Left lung (tissue), 10 donors: Measurements from ENCODE around the gene HNRNPLL. TPM values are rescaled to one million over a fixed set of nuclear protein-coding genes. Genes with fewer than 3 reads are reported as not detected.

Source experiments
- ATAC-seq: fragments of 200-7000 bp; cut with Tn5 transposase; one replicate; pipeline ENCODE4 v1.9.1; 2020; ENCODE audit warnings: moderate library complexity
- DNase-seq, 4 donors: peaks; one replicate each; pipeline ENCODE4 v3.0.0-alpha.2; 2013 to 2020
- H3K27ac ChIP-seq, 2 donors: fragments of 200-600 bp; sonication (generic) in 1 of 2; one replicate each; pipeline versions ENCODE4 v1.5.0 to v1.8.0; 2020 to 2021
- H3K27me3 ChIP-seq, 2 donors: fragments of 200-600 bp; sonication (generic) in 1 of 2; one replicate each; pipeline versions ENCODE4 v1.5.0 to v1.8.0; 2020 to 2021
- H3K36me3 ChIP-seq, 2 donors: fragments of 200-600 bp; sonication (generic) in 1 of 2; one replicate each; pipeline versions ENCODE4 v1.5.0 to v1.8.0; 2020 to 2021
- H3K4me1 ChIP-seq, 2 donors: fragments of 200-600 bp; one replicate each; pipeline ENCODE4 v1.8.0; 2021
- H3K4me3 ChIP-seq, 2 donors: fragments of 200-600 bp; sonication (generic) in 1 of 2; one replicate each; pipeline versions ENCODE4 v1.5.0 to v1.8.0; 2020 to 2021; ENCODE audit warnings: mild to moderate bottlenecking in 1 of 2
- H3K9me3 ChIP-seq, 2 donors: fragments of 200-600 bp; sonication (generic) in 1 of 2; one replicate each; pipeline versions ENCODE4 v1.5.0 to v1.8.0; 2020 to 2021
- intact Hi-C, 2 donors: fragments of 100-400 bp; cut with DNase I; formaldehyde crosslinking; loops; one replicate each; pipeline versions ENCODE4 v1.11.2 to v1.14.2; 2022
- polyA plus RNA-seq, 6 donors: library from polyadenylated mRNA; unstranded; fragments of 120-200 nt; gene quantifications; one replicate each; pipeline ENCODE4 v1.2.1, GENCODE V29; 2013; ENCODE audit not compliant: insufficient read length in 6 of 6
- total RNA-seq, 2 donors: library from RNA; stranded (reverse); fragmentation: NEBNext Ultra II Directional; extraction: Animal tissue kit (Norgen Biotek cat#: 25700); gene quantifications; one replicate each; pipeline ENCODE4 v1.2.1, GENCODE V29; 2021
- TF ChIP-seq, protein P1 (sequence below), 2 donors: fragments of 200-600 bp; sonication (generic) in 1 of 2; IDR thresholded peaks; one replicate each; pipeline versions ENCODE4 v1.5.0 to v1.8.0; 2021; ENCODE audit warnings: antibody characterized with exemption in 2 of 2
- donor health status: DM: no; HTN: yes; CAD: no.
- donor health status: DM: no; HTN: no; CAD: no.

Gene HNRNPLL
- total and polyA plus RNA-seq, 8 donors, result 44.2 to 102 (median 75.4) TPM

DNA sequence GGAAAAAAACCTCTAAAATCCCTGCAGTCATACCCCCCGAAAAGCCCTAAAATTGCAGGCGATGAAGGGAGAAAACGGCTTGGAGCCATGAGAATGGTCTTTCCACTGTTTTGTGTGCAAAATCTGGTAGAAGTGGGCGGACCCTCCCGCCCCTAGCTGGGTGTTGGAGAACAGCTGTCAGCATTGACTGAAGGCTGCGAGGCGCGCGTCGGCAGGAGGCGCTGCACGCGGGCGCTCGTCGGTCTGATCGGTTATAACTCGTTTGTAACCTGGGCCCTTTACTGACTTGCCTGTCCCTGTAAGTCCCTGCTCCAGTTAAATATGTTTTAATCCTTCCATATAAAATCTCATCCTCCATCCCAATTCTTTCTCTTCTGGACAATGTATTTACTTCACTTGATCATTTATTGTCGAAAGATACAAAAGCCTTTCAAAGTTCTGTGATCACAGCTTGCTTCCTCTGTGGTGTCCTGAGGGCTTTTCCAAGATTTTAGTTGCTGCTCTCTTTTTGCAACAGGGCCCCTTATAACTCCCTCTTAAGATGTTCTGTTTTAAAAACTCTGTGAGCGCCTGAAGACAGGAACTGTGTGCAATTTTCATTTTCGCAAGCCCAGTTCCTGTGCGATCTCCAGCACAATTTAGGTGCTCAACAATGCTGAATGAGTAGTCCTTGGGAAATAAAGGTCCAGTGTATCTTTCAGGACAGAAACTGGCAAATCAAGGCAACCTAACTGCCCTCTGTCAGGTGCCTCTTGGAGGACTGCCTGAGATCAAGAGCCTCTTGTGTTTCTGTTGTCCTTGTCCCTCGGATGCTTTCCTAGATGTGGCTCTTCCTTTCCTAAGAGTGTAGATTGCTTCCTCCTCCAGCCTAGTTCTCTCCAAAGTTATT lies 918 bp upstream of the HNRNPLL start:
- H3K27ac ChIP-seq, result peak overlapping the region; percentile 97 to 98
- H3K27me3 ChIP-seq, result no peaks in the 10 kb centered on the region
- peak overlapping the region; percentile 62 to 84 for H3K4me3 ChIP-seq
- peaks cover 17 to 39% of the 10 kb centered on the region in 2 donors for H3K4me1 ChIP-seq
- TF ChIP-seq, protein P1, sequence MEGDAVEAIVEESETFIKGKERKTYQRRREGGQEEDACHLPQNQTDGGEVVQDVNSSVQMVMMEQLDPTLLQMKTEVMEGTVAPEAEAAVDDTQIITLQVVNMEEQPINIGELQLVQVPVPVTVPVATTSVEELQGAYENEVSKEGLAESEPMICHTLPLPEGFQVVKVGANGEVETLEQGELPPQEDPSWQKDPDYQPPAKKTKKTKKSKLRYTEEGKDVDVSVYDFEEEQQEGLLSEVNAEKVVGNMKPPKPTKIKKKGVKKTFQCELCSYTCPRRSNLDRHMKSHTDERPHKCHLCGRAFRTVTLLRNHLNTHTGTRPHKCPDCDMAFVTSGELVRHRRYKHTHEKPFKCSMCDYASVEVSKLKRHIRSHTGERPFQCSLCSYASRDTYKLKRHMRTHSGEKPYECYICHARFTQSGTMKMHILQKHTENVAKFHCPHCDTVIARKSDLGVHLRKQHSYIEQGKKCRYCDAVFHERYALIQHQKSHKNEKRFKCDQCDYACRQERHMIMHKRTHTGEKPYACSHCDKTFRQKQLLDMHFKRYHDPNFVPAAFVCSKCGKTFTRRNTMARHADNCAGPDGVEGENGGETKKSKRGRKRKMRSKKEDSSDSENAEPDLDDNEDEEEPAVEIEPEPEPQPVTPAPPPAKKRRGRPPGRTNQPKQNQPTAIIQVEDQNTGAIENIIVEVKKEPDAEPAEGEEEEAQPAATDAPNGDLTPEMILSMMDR (IDR thresholded peaks at IDR 0.05), result peak; percentile 74 to 80
- intact Hi-C loops, result loop anchor here in 1 of 2 donors (10.0 kb wide), 1 partner anchor 61 kb away; the partner anchor contains the start of gene GALM
- DNase-seq, result peak; percentile 66 to 95 (median 86)
- peak; percentile 82 for ATAC-seq
- H3K9me3 ChIP-seq, result no peaks in the 10 kb centered on the region
- H3K36me3 ChIP-seq, result no peaks in the 10 kb centered on the region

GRCh38 chr2:38602136-38602731 lies 494 bp downstream of the HNRNPLL start:
- intact Hi-C loops, result loop anchor here in 1 of 2 donors (10.0 kb wide), 1 partner anchor 63 kb away; the partner anchor contains the start of gene GALM
- Histone ChIP-seq H3K27me3 (no peaks in the 10 kb centered on the region), H3K4me1 (peaks cover 25 to 54% of the 10 kb centered on the region in 2 donors), H3K27ac (peak overlapping the region; percentile 97 to 98), H3K9me3 (no peaks in the 10 kb centered on the region), H3K36me3 (no peaks in the 10 kb centered on the region), H3K4me3 (peak overlapping the region; percentile 62 to 84)
- TF ChIP-seq, protein P1 (IDR thresholded peaks at IDR 0.05), result no peak
- ATAC-seq (peak; percentile 31), DNase-seq (peak in 3 of 4 donors; percentile 51 to 90 (median 56))

DNA sequence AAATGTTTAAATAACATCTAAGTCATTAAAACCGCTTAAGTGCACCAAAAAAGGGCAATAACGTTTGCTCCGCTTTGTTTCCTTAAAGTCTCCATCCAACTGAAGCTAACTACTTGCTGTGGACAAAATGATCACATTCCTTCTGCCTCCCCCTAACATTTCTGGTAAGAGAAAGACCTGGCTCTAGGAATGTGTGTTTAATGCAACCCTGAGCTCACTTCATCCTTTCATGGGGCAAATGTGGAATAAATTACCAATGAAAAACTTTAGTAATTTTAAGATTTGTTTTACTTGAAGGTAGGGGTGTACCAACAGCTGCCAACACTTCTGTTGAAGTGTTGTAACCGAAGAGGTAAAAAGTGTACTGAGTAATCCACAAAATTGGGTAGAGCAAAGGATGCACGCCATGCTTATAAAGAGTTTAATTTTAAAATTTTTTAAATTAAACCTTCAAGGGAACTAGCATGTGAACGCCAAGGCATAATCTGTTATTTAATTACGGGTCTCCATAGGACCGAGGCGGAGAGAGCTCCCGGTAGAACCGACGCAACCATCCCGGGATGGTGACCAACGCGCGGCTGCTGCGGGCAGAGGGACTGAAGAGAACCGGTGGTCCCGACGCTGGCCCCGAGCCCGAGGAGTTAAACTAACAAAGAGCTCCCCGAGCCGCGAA lies 1.1 kb downstream of the HNRNPLL start:
- peaks cover 25 to 60% of the 10 kb centered on the region in 2 donors for H3K4me1 ChIP-seq
- intact Hi-C loops, result loop anchor here in 1 of 2 donors (10.0 kb wide), 1 partner anchor 63 kb away; the partner anchor contains the start of gene GALM
- H3K4me3 ChIP-seq, result peak overlapping the region; percentile 62 to 84
- TF ChIP-seq, protein P1 (IDR thresholded peaks at IDR 0.05), result no peak
- no peaks in the 10 kb centered on the region for H3K36me3 ChIP-seq
- H3K27me3 ChIP-seq, result no peaks in the 10 kb centered on the region
- no peaks in the 10 kb centered on the region for H3K9me3 ChIP-seq
- ATAC-seq (no peak), DNase-seq (peak in 2 of 4 donors; percentile 44 to 53)
- H3K27ac ChIP-seq, result peak overlapping the region; percentile 97 to 98

- ATAC-seq (no peak), DNase-seq (no peak)
- H3K4me1 ChIP-seq, result peaks cover 25 to 65% of the 10 kb centered on the region in 2 donors
- H3K27me3 ChIP-seq, result no peaks in the 10 kb centered on the region
- H3K4me3 ChIP-seq, result peak overlapping the region; percentile 62 to 84
- peak overlapping the region; percentile 97 to 98 for H3K27ac ChIP-seq
- intact Hi-C loops, result loop anchor here in 1 of 2 donors (10.0 kb wide), 1 partner anchor 64 kb away; the partner anchor contains the start of gene GALM
- no peaks in the 10 kb centered on the region for H3K36me3 ChIP-seq
- TF ChIP-seq, protein P1 (IDR thresholded peaks at IDR 0.05), result no peak
- no peaks in the 10 kb centered on the region for H3K9me3 ChIP-seq
These were observed 1.7 kb downstream of the HNRNPLL start for GRCh38 chr2:38600921-38601455.
